ENCODE measurements around the gene NOLC1.
"Not testable (repeated sequence)": the region's sequence is repeated elsewhere in the genome, so short reads cannot be mapped to it uniquely, and the experiment has no call there.

Gene NOLC1

GRCh38 chr10:102153093-102153620 lies 968 bp downstream of the NOLC1 start:
- no peak for DNase-seq (ENCODE audit: extremely low read depth in 1 of 2, low read depth in 1 of 2)

DNA sequence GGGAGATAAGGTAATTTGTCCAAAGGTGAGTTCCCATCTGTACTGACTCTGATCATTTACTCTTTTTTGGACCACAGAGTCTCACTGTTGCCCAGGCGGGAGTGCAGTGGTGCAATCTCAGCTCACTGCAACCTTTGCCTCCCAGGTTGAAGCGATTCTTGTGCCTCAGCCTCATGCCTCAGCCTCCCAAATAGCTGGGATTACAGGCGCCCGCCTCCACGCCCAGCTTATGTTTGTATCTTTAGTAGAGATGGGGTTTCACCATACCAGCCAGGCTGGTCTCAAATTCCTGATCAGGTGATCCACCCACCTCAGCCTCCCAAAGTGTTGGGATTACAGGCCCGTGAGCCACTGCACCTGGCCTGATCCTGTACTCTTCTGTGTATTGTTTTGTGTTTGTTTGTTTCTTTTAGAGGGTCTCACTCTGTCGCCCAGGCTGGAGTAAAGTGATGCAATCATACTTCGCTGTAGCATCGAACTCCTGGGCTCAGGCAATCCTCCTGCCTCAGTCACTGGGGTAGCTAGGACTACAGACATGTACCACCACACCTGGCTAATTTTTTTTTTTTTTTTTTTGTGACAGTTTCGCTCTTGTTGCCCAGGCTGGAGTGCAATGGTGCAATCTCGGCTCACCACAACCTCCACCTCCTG lies 2.4 kb downstream of the NOLC1 start:
- DNase-seq (ENCODE audit: extremely low read depth in 1 of 2, low read depth in 1 of 2): no peak

GRCh38 chr10:102157224-102157623 lies 5.0 kb downstream of the NOLC1 start:
- no peak for DNase-seq (ENCODE audit: extremely low read depth in 1 of 2, low read depth in 1 of 2)

DNA sequence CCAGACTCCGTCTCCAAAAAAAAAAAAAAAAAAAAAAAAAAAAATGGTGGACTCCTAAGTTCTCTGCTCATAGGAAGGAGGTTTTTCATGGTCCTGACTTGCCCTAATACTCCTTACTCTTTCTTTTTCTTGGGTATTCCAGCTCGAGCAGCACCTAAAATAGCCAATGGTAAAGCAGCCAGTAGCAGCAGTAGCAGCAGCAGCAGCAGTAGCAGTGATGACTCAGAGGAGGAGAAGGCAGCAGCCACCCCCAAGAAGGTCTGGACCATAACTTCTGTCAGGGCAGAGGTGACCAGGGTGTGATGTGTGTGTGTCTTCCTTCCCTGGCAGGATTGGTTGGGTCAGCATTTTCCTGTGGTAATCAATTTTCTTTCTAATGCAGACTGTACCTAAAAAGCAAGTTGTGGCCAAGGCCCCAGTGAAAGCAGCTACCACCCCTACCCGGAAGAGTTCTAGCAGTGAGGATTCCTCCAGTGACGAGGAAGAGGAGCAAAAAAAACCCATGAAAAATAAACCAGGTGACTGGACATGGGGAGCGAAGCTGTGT lies 6.9 kb downstream of the NOLC1 start:
- no peak for DNase-seq (ENCODE audit: extremely low read depth in 1 of 2, low read depth in 1 of 2)

DNA sequence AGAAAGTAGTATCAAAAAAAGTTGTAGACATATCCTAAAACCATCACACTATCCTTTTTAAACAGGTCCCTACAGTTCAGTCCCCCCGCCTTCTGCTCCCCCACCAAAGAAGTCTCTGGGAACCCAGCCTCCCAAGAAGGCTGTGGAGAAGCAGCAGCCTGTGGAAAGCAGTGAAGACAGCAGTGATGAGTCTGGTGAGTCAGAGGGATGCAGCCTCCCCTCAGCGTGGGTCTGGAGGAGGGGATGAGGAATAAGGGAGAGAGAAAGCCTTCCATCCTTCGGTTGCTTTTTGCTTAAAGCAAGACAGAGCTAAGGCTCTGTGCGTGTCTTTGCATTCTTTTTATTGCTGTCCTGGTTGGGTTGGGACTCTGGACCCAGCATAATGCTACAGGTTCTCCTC lies 7.6 kb downstream of the NOLC1 start:
- DNase-seq (ENCODE audit: extremely low read depth in 1 of 2, low read depth in 1 of 2): no peak

GRCh38 chr10:102163342-102163989 lies 11.3 kb downstream of the NOLC1 start:
- no peak for DNase-seq (ENCODE audit: extremely low read depth in 1 of 2, low read depth in 1 of 2)

- no peak for DNase-seq (ENCODE audit: extremely low read depth in 1 of 2, low read depth in 1 of 2)
Measured at GRCh38 chr10:102167861-102168260, 15.7 kb downstream of the NOLC1 start.

DNA sequence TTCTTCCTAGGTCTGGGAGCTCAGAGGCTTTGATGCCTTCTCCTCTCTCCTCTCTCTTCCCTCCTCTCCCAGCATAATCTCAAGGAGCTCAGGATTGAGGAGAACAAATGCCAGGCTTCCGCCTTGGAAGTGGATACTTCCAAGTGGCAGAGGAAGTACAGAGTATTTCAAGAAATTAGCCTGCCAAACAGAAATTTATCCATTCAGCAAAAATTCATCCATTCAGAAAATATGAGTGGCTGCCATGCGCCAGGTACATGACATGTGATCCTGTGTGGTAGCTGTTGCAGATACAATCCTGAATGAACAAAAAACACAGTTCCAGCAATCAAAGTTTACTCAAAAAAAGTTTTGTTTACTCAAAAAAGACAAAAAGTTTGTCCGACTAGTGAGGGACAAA lies 18.4 kb downstream of the NOLC1 start:
- DNase-seq (ENCODE audit: extremely low read depth in 1 of 2, low read depth in 1 of 2): no peak

DNA sequence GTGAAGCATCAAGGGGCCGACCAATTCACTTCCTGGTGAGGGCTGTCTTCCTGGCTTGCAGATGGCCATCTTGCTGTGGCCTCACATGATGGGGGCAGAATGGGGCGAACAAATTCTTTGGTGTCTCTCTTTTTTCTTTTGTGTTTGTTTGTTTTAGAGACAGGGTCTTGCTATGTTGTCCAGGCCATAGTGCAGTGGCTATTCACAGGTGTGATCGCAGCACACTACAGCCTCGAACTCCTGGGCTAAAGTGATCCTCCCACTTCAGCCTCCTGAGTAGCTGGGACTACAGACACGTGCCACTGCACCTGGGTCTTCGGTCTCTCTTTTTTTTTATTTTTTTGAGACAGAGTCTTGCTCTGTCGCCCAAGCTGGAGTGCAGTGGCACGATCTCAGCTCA lies 20.1 kb downstream of the NOLC1 start:
- DNase-seq (ENCODE audit: extremely low read depth in 1 of 2, low read depth in 1 of 2): no peak

DNA sequence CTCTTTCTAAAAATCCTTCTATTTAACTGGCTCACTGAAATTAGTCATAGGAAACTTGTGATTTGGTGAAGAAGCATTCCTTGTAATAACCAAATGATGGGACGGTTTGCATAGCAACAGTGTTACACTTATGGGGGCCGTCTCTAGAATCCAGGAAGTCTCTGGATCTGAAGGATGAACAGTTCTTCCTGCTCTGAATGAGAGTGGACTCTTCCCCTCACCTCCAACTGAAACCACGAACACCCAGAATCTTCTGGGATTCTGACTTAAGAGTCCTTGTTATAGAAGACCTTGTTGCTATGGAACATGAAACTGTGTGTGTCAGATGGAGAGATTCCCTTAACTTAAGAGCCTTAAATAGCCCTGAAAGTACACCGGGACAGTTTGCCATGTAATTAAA lies 23.2 kb downstream of the NOLC1 start:
- no peak for DNase-seq (ENCODE audit: extremely low read depth in 1 of 2, low read depth in 1 of 2)

DNA sequence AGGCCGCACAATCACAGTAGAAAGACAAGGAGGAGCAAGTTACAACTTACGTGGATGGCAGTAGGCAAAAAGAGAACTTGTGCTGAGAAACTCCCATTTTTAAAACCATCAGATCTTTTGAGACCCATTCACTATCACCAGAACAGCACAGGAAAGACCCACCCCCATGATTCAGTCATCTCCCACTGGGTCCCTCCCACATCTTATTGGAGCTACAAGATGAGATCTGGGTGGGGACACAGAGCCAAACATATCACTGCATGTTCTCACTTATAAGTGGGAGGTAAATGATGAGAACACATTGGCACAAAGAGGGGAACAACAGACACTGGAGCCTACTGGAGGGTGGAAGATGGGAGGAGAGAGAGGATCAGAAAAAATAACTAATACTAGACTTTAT lies 32.4 kb downstream of the NOLC1 start:
- no peak for DNase-seq (ENCODE audit: extremely low read depth in 1 of 2, low read depth in 1 of 2)

GRCh38 chr10:102185272-102185671 lies 33.1 kb downstream of the NOLC1 start:
- no peak for DNase-seq (ENCODE audit: extremely low read depth in 1 of 2, low read depth in 1 of 2)

DNA sequence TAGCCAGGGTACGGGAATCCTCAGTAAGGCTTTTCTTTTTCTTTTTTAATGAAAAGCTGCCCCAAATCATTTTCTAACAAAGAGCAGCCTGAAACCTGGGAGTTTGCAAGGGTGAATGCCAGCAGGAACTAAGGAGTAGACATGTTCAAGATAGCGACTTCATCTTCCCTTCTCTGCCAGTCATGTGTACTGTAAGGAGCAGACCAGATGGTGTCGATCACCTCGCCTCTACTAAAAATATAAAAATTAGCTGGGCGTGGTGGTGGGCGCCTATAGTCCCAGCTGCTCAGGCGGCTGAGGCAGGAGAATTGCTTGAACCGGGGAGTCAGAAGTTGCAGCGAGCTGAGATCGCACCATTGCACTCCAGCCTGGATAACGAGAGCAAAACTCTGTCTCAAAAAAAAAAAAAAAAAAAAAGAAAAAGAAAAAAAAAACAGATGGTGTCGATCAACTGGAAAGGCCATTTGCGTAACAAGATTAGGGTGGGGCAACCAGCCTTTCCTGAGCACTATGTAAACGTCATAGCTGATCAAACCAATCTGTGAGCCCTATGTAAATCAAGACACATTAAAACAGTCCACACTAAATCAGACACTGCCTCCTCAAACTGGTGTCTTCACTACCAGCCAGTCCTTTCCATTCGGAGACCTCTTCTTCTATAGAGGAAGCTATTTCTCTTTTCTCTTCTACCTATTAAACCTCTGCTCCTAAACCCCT lies 33.8 kb downstream of the NOLC1 start:
- DNase-seq (ENCODE audit: extremely low read depth in 1 of 2, low read depth in 1 of 2): no peak

GRCh38 chr10:102188298-102188940 lies 36.2 kb downstream of the NOLC1 start:
- DNase-seq (ENCODE audit: extremely low read depth in 1 of 2, low read depth in 1 of 2): no peak

- DNase-seq (ENCODE audit: extremely low read depth in 1 of 2, low read depth in 1 of 2): not testable (repeated sequence)
Measured at GRCh38 chr10:102188941-102189898, 37.0 kb downstream of the NOLC1 start.

GRCh38 chr10:102191956-102192355 lies 39.8 kb downstream of the NOLC1 start:
- no peak for DNase-seq (ENCODE audit: extremely low read depth in 1 of 2, low read depth in 1 of 2)

DNA sequence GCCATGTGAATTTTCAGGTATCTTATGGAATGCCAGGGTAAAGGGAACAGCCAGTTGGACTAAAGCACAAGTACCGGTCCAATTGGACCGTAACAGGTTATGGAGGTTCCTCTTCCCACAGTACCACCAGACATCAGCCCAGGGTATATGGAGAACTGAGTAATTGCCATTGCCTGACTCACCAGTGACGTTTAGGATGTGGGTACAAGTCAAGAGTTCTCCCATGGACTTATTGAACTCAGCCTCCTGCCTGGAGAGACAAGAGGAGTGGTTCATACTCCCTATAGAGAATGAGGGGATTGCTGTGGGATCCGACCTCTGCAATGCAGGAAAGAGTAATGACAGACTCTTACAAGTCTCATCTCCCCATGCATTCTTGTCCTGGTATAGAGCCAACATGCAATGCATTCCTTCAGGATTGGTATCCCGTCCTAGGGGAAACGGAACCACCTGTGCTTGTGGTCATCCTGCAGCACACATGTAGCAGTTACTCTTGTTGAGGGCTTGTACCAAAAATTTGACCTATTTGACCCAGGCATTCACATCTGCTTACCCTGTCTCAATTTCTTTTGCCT lies 43.2 kb downstream of the NOLC1 start:
- no peak for DNase-seq (ENCODE audit: extremely low read depth in 1 of 2, low read depth in 1 of 2)

DNA sequence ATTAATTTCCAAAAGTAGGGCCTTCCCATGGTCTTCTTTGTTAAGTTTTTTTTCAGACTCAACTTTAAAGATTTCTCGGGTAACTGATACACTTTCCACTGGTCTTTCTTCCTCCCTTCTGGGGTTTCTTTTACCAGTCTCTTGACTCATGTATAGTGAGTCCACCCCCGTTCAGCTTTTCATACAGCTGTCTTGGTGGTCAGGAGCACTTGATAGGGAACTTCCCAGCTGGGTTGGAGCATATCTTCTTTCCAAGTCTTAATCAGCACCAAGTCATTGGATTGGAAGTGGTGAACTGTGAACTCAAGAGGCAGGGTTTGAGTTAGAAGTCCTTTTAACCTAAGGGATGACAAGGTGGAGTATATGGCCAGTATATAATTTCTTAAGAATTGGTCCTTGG lies 44.7 kb downstream of the NOLC1 start:
- DNase-seq (ENCODE audit: extremely low read depth in 1 of 2, low read depth in 1 of 2): no peak

DNA sequence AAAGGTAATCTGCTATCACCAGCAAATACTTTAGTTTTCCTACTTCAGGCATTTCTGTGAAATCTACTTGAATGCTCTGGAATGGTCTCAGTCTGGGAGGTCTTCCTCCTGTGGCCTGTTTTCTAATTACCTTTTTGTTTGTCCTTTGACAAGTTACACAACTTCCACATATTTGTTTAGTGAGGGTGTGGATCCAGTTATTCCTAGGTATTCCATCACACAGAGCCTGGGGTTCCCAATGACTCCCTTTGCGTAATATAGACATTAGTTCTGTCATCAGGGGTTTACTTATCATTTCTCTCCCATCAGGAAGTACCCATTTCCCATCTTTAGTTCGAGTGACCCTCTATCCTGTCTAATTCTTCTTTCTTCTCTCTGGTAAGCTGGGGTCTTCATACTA lies 45.8 kb downstream of the NOLC1 start:
- no peak for DNase-seq (ENCODE audit: extremely low read depth in 1 of 2, low read depth in 1 of 2)
